ENCODE data around the gene NRG3. TPM values are rescaled to one million over a fixed set of nuclear protein-coding genes. Genes with fewer than 3 reads are reported as not detected.

Gene NRG3
- polyA plus RNA-seq, 4 donors: 12.0 to 14.3 (median 13.3) TPM

GRCh38 chr10:82538272-82538671 is 663.3 kb downstream of the NRG3 start:
- no peak for DNase-seq (ENCODE audit: low read depth in 4 of 4, low spot score in 3 of 4)

GRCh38 chr10:82543631-82544030 is 668.6 kb downstream of the NRG3 start:
- no peak for DNase-seq (ENCODE audit: low read depth in 4 of 4, low spot score in 3 of 4)

GRCh38 chr10:82544377-82544776 is 669.4 kb downstream of the NRG3 start:
- DNase-seq (ENCODE audit: low read depth in 4 of 4, low spot score in 3 of 4): no peak

GRCh38 chr10:82551506-82551905 is 676.5 kb downstream of the NRG3 start:
- DNase-seq (ENCODE audit: low read depth in 4 of 4, low spot score in 3 of 4): no peak

- DNase-seq (ENCODE audit: low read depth in 4 of 4, low spot score in 3 of 4): no peak
Measured at GRCh38 chr10:82552267-82552666, 677.3 kb downstream of the NRG3 start.

GRCh38 chr10:82554381-82554780 is 679.4 kb downstream of the NRG3 start:
- DNase-seq (ENCODE audit: low read depth in 4 of 4, low spot score in 3 of 4): no peak

- DNase-seq (ENCODE audit: low read depth in 4 of 4, low spot score in 3 of 4): no peak
Measured at GRCh38 chr10:82558014-82558607, 683.1 kb downstream of the NRG3 start.

GRCh38 chr10:82564353-82565196 is 689.6 kb downstream of the NRG3 start:
- no peak for DNase-seq (ENCODE audit: low read depth in 4 of 4, low spot score in 3 of 4)

GRCh38 chr10:82565197-82565575 is 690.2 kb downstream of the NRG3 start:
- no peak for DNase-seq (ENCODE audit: low read depth in 4 of 4, low spot score in 3 of 4)

GRCh38 chr10:82572744-82573143 is 697.8 kb downstream of the NRG3 start:
- peak in 1 of 4 donors; percentile 28 for DNase-seq (ENCODE audit: low read depth in 4 of 4, low spot score in 3 of 4)

- no peak for DNase-seq (ENCODE audit: low read depth in 4 of 4, low spot score in 3 of 4)
Measured at GRCh38 chr10:82574081-82574480, 699.1 kb downstream of the NRG3 start.

- DNase-seq (ENCODE audit: low read depth in 4 of 4, low spot score in 3 of 4): no peak
Measured at GRCh38 chr10:82575318-82575717, 700.3 kb downstream of the NRG3 start.

- DNase-seq (ENCODE audit: low read depth in 4 of 4, low spot score in 3 of 4): no peak
Measured at GRCh38 chr10:82576093-82576492, 701.1 kb downstream of the NRG3 start.

GRCh38 chr10:82581940-82582339 is 706.9 kb downstream of the NRG3 start:
- no peak for DNase-seq (ENCODE audit: low read depth in 4 of 4, low spot score in 3 of 4)

GRCh38 chr10:82591421-82591820 is 716.4 kb downstream of the NRG3 start:
- no peak for DNase-seq (ENCODE audit: low read depth in 4 of 4, low spot score in 3 of 4)

- DNase-seq (ENCODE audit: low read depth in 4 of 4, low spot score in 3 of 4): no peak
Measured at GRCh38 chr10:82597840-82598239, 722.8 kb downstream of the NRG3 start.

GRCh38 chr10:82609845-82610244 is 734.9 kb downstream of the NRG3 start:
- no peak for DNase-seq (ENCODE audit: low read depth in 4 of 4, low spot score in 3 of 4)

GRCh38 chr10:82618007-82618406 is 743.0 kb downstream of the NRG3 start:
- DNase-seq (ENCODE audit: low read depth in 4 of 4, low spot score in 3 of 4): no peak

GRCh38 chr10:82621680-82622079 is 746.7 kb downstream of the NRG3 start:
- DNase-seq (ENCODE audit: low read depth in 4 of 4, low spot score in 3 of 4): no peak

- no peak for DNase-seq (ENCODE audit: low read depth in 4 of 4, low spot score in 3 of 4)
Measured at GRCh38 chr10:82622479-82622878, 747.5 kb downstream of the NRG3 start.

- no peak for DNase-seq (ENCODE audit: low read depth in 4 of 4, low spot score in 3 of 4)
Measured at GRCh38 chr10:82625512-82626189, 750.7 kb downstream of the NRG3 start.

- peak in 3 of 4 donors; percentile 7 to 28 (median 22) for DNase-seq (ENCODE audit: low read depth in 4 of 4, low spot score in 3 of 4)
Measured at GRCh38 chr10:82628373-82628772, 753.4 kb downstream of the NRG3 start.
